Stimulated activated CD4-positive, alpha-beta T cell treated with anti-CD3 and anti-CD28 coated beads, Interleukin-15, amount 100 ng/mL, for 1 hour (primary cell): ENCODE data around the gene LGALS8.
"Not testable (repeated sequence)": the region's sequence is repeated elsewhere in the genome, so short reads cannot be mapped to it uniquely, and the experiment has no call there.

Experiments used
- DNase-seq, 2 donors: peaks; one replicate each; pipeline ENCODE4 v3.0.0-alpha.2; 2020; ENCODE audit warnings: low read depth in 1 of 2, low spot score in 1 of 2

The LGALS8 gene

DNA sequence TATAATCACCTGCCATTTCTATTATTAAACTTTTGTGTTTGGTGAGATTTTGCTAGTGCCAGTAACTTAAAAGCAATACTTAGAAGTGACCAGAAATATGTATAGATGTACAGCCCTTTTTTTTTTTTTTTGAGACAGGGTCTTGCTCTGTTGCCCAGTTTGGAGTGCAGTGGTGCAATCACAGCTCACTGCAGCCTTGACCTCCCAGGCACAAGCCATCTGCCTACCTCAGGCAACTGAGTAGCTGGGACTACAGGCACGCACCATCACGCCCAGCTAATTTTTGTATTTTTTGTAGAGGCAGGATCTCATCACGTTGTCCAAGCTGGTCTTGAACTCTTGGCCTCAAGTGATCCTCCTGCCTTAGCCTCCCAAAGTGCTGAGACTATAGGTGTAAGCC, 56.6 kb downstream of the LGALS8 start:
- not testable (repeated sequence) for DNase-seq

DNA sequence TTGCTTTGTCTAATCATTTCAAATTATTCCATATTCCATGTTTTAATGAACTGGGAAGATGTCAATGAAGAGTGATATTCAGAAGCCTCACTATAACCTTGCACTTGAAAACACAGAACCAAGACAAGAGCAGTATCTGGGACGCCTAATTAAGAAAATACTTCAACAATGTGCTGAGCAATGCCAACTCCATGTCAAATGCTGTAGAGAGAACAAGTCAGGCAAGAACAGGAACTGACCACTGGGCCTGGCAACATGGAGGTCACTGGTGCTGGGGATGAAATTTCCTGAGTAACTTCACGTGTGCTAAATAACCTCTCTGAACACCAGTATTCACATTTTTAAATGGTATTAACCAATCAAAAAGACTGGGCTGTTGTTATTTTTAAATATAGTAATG, 57.7 kb downstream of the LGALS8 start:
- DNase-seq = no peak

DNA sequence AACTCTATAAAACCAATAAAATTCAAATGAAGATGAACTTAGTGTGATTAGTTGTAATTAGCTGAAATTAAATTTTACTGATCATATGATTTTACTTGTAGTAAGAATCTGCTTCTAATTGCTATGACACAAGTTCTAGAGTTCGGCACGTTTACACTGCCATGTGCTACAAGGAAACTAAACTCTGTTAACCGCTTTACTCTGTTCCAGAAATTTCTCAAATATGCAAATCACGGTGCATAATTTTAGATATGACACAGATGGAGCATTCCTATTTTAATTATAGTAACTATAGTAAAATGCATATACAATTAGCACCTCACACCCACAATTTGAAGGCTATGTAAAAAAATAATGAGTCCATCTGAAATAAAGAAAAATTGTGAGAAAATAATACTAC, 65.7 kb downstream of the LGALS8 start:
- no peak for DNase-seq

DNA sequence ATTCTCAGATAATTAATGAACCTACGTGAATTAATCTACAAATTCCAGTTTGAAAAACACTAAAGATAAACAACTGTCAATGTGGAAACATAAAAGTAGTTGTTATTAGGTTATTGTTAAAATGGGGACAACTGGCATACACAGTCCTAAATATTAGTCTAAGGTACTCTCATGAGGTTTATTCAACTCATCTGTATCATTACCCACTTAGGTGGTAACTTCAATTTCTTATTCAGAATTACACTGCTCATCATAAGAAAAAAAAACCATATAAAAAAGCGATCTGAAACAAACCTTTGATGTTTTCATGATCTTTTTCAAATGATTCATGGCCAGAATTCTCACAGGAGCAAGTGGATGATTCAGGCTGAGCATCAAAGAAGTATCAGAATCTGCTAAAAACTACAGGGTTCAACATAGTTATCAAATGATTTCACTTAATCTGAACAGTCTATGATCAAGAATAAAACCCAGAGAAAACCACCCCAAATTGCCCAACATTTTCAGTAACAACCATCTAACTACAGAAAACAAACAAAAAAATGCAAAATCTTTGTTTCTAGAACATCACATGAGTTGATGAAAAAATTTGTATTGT, 66.9 kb downstream of the LGALS8 start:
- DNase-seq = no peak

DNA sequence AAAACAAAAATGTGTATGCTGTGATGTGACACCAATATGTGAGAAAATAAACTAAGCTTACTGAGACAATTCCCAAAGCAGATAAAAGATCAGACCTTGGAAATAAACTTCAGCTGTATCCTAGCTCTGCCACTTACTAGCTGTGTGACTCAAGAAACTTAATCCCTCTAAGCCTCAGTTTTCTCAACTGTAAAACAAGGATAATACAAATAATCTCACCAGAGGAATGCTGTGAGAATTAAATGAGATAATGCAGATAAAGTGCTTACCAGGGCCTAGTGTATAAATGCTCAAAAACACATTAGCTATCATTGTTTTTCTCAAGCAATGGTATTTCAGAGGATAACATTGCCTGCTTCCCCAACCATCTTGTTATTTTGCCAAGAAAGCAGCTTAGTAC, 78.4 kb downstream of the LGALS8 start:
- DNase-seq = no peak
